ENCODE measurements around the gene APOE.
"Not testable (repeated sequence)": the region's sequence is repeated elsewhere in the genome, so short reads cannot be mapped to it uniquely, and the experiment has no call there.

APOE gene

GRCh38 chr19:44905437-44906160, at the start of gene APOE:
APOE (plus strand) TSS chr19:44905796; CDS start chr19:44906625, 829 bp downstream.
- POLR2A ChIA-PET: interaction anchor here (0.5 to 1.0 kb wide), 2 partner anchors 11 to 427 kb away, joined by 6 to 8 read pairs; no protein-coding TSS in a partner anchor
- CTCF ChIA-PET: interaction anchor here (1.3 to 7.0 kb wide), 7 partner anchors 7 to 344 kb away, joined by 3 to 95 read pairs (median 5); partner anchors contain the start of gene CLPTM1
- TF ChIP-seq CTCF (IDR thresholded peaks at IDR 0.05; ENCODE audit: control extremely low read depth, extremely low read depth, low read depth, missing control alignments): no peak
- no peak for DNase-seq (ENCODE audit: extremely low spot score)

- no peak for TF ChIP-seq CTCF (IDR thresholded peaks at IDR 0.05; ENCODE audit: control extremely low read depth, extremely low read depth, low read depth, missing control alignments)
- CTCF ChIA-PET: interaction anchor here (0.9 to 1.5 kb wide), 4 partner anchors 9 to 166 kb away, joined by 3 to 4 read pairs (median 4); partner anchors contain the start of gene NECTIN2
- POLR2A ChIA-PET: no interaction called here
- DNase-seq (ENCODE audit: extremely low spot score): no peak
Observed at GRCh38 chr19:44856421-44857083, 49.0 kb upstream of the APOE start.

GRCh38 chr19:44857837-44858236, 47.8 kb upstream of the APOE start:
- ChIA-PET POLR2A (no interaction called here), CTCF (interaction anchor here (1.0 to 1.3 kb wide), 3 partner anchors 9 to 287 kb away, joined by 3 to 4 read pairs (median 3); partner anchors contain the start of gene NECTIN2)
- TF ChIP-seq CTCF (IDR thresholded peaks at IDR 0.05; ENCODE audit: control extremely low read depth, extremely low read depth, low read depth, missing control alignments): no peak
- DNase-seq (ENCODE audit: extremely low spot score): no peak

GRCh38 chr19:44861576-44861975, 44.0 kb upstream of the APOE start:
- DNase-seq (ENCODE audit: extremely low spot score); POLR2A ChIA-PET: not testable (repeated sequence)
- CTCF ChIA-PET: interaction anchor here (1.5 kb wide), 1 partner anchor 15 kb away, joined by 3 read pairs; the partner anchor contains the start of gene NECTIN2

- no peak for TF ChIP-seq CTCF (IDR thresholded peaks at IDR 0.05; ENCODE audit: control extremely low read depth, extremely low read depth, low read depth, missing control alignments)
- ChIA-PET CTCF (no interaction called here), POLR2A (no interaction called here)
- DNase-seq (ENCODE audit: extremely low spot score): no peak
Observed at GRCh38 chr19:44863990-44864389, 41.6 kb upstream of the APOE start.

- no peak for TF ChIP-seq CTCF (IDR thresholded peaks at IDR 0.05; ENCODE audit: control extremely low read depth, extremely low read depth, low read depth, missing control alignments)
- CTCF ChIA-PET: interaction anchor here (1.3 kb wide), 1 partner anchor 9 kb away, joined by 3 read pairs; no protein-coding TSS in a partner anchor
- DNase-seq (ENCODE audit: extremely low spot score): no peak
- POLR2A ChIA-PET: no interaction called here
Observed at GRCh38 chr19:44865196-44865767, 40.3 kb upstream of the APOE start.

Data from GM10248 (cell line).